HepG2 (cell line): ENCODE results near the gene STPG4. TPM values are rescaled to one million over a fixed set of nuclear protein-coding genes. Genes with fewer than 3 reads are reported as not detected.

Experiments
- CREBL2 ChIP-seq: sonication (generic); formaldehyde crosslinking; IDR thresholded peaks from 2 replicates; pipeline ENCODE4 v1.8.1; 2023; ENCODE audit warnings: missing genetic modification reagents, mild to moderate bottlenecking, borderline replicate concordance
- EHMT2 ChIP-seq: fragments of 200-600 bp; sonication (generic); IDR thresholded peaks from 2 replicates; pipeline ENCODE4 v1.7.0; 2017; ENCODE audit warnings: antibody characterized with exemption, low read depth, low read length, borderline replicate concordance
- GATAD2A ChIP-seq: IDR thresholded peaks from 2 replicates; pipeline ENCODE4 v1.6.1; 2016
- IKZF4 ChIP-seq: sonication (generic); formaldehyde crosslinking; IDR thresholded peaks from 2 replicates; pipeline ENCODE4 v1.5.1; 2020; ENCODE audit warnings: borderline replicate concordance, mild to moderate bottlenecking, low read depth, missing genetic modification reagents; ENCODE audit errors: not compliant biosample characterization
- KAT8 ChIP-seq: IDR thresholded peaks from 2 replicates; pipeline ENCODE4 v1.6.1; 2016; ENCODE audit warnings: missing genetic modification reagents, missing compliant biosample characterization
- LCORL ChIP-seq, 2 experiments: fragments of 450-650 bp in 1 of 2; sonication (generic) in 1 of 2; formaldehyde crosslinking in 1 of 2; IDR thresholded peaks; 2 replicates each; pipeline versions ENCODE4 v1.5.0 to v1.6.1; 2017 to 2020; ENCODE audit warnings: antibody characterized with exemption in 1 of 2, missing genetic modification reagents in 1 of 2
- MAFF ChIP-seq: IDR thresholded peaks from 2 replicates; pipeline ENCODE4 v1.6.1; 2011; ENCODE audit warnings: low read depth, low read length, improper control_type of control experiment
- MTF1 ChIP-seq: sonication (generic); formaldehyde crosslinking; IDR thresholded peaks from 2 replicates; pipeline ENCODE4 v1.5.0; 2020; ENCODE audit warnings: missing genetic modification reagents
- MYPOP ChIP-seq: sonication (generic); formaldehyde crosslinking; IDR thresholded peaks from 2 replicates; pipeline ENCODE4 v1.8.1; 2023; ENCODE audit warnings: mild to moderate bottlenecking, moderate library complexity, missing genetic modification reagents
- PAF1 ChIP-seq: IDR thresholded peaks from 2 replicates; pipeline ENCODE4 v1.6.1; 2016; ENCODE audit warnings: missing genetic modification reagents, missing compliant biosample characterization
- PAWR ChIP-seq: sonication (generic); formaldehyde crosslinking; IDR thresholded peaks from 2 replicates; pipeline ENCODE4 v1.4.0; 2020; ENCODE audit warnings: missing genetic modification reagents, mild to moderate bottlenecking, borderline replicate concordance
- POLR2AphosphoS2 ChIP-seq: IDR thresholded peaks from 2 replicates; pipeline ENCODE4 v1.6.1; 2011; ENCODE audit warnings: low read depth, low read length, improper control_type of control experiment
- REST ChIP-seq, 2 experiments: IDR thresholded peaks; 2 replicates each; pipeline ENCODE4 v1.6.1; 2011 to 2012; ENCODE audit warnings: low read length in 2 of 2, borderline replicate concordance in 1 of 2, low read depth in 1 of 2, mild to moderate bottlenecking in 1 of 2, moderate library complexity in 1 of 2
- TP53 ChIP-seq: sonication (generic); formaldehyde crosslinking; conservative IDR thresholded peaks from 2 replicates; pipeline ENCODE4 v1.4.0; 2020; ENCODE audit warnings: missing genetic modification reagents
- TRIM22 ChIP-seq: fragments of 450-650 bp; IDR thresholded peaks from 2 replicates; pipeline ENCODE4 v1.6.1; 2017
- TRIM24 ChIP-seq: sonication (generic); formaldehyde crosslinking; IDR thresholded peaks from 2 replicates; pipeline ENCODE4 v1.8.0; 2022; ENCODE audit warnings: mild to moderate bottlenecking, missing genetic modification reagents
- ZNF10 ChIP-seq: sonication (generic); formaldehyde crosslinking; IDR thresholded peaks from 2 replicates; pipeline ENCODE4 v1.4.0; 2020; ENCODE audit warnings: mild to moderate bottlenecking, low read depth, missing genetic modification reagents, borderline replicate concordance
- ZNF230 ChIP-seq: sonication (generic); formaldehyde crosslinking; IDR thresholded peaks from 2 replicates; pipeline ENCODE4 v1.4.0; 2020; ENCODE audit warnings: mild to moderate bottlenecking, missing genetic modification reagents
- ZNF264 ChIP-seq: sonication (generic); formaldehyde crosslinking; IDR thresholded peaks from 2 replicates; pipeline ENCODE4 v1.4.0; 2020; ENCODE audit warnings: missing genetic modification reagents
- ZNF280D ChIP-seq: sonication (generic); formaldehyde crosslinking; IDR thresholded peaks from 2 replicates; pipeline ENCODE4 v1.5.1; 2020; ENCODE audit warnings: mild to moderate bottlenecking, missing genetic modification reagents
- ZNF446 ChIP-seq: sonication (generic); formaldehyde crosslinking; IDR thresholded peaks from 2 replicates; pipeline ENCODE4 v1.5.0; 2020; ENCODE audit warnings: mild to moderate bottlenecking, missing genetic modification reagents
- polyA plus RNA-seq, 8 experiments: library from polyadenylated mRNA; depleted of rRNA in 3 of 8; stranded (reverse) in 7 of 8; unstranded in 1 of 8; fragments of >200 nt; fragmentation: Illumina TruSeq in 4 of 8; extraction: Trizol in 4 of 8; gene quantifications; 2 replicates each; pipeline versions ENCODE4 v1.2.1 to v1.2.3, GENCODE V29; 2011 to 2016; ENCODE audit warnings: low read depth in 4 of 8, missing spikeins in 1 of 8, mixed read lengths in 1 of 8; ENCODE audit not compliant: insufficient read depth in 1 of 8
- total RNA-seq, 5 experiments: library from RNA; depleted of rRNA; stranded (reverse); fragments of >200 nt; fragmentation: Illumina TruSeq; extraction: Trizol; gene quantifications; 2 replicates each; pipeline ENCODE4 v1.2.3, GENCODE V29; 2016; ENCODE audit warnings: low read depth in 1 of 5

Gene STPG4
- total and polyA plus RNA-seq, 2 of the 13 experiments (the other 11 are each of a cell fraction or from before 2014, with no cell fraction given), result 0.11 to 0.15 TPM

GRCh38 chr2:47040651-47041050 lies 114.5 kb downstream of the STPG4 start (continued):
- TF ChIP-seq MYPOP (CRISPR knock-in tag) (no peak), EHMT2 (no peak), TP53 (CRISPR knock-in tag) (no peak), TRIM22 (no peak), MTF1 (CRISPR knock-in tag) (no peak), TRIM24 (CRISPR knock-in tag) (no peak), ZNF10 (CRISPR knock-in tag) (no peak), ZNF280D (peak; percentile 67; the same call in 1 of the 2 replicates), ZNF264 (no peak), POLR2AphosphoS2 (no peak), CREBL2 (no peak), IKZF4 (CRISPR knock-in tag) (no peak), GATAD2A (CRISPR knock-in tag) (no peak; the same call in none of the 2 replicates), MAFF (no peak), ZNF230 (no peak), ZNF446 (no peak), PAWR (CRISPR knock-in tag) (no peak), KAT8 (CRISPR knock-in tag) (no peak; the same call in 1 of the 2 replicates), LCORL (IDR thresholded peaks at IDR 0.05) (no peak), LCORL (CRISPR knock-in tag; IDR thresholded peaks at IDR 0.05) (peak; percentile 86), REST (IDR thresholded peaks at IDR 0.05; ENCODE audit: borderline replicate concordance in 1 of 2, low read depth in 1 of 2, low read length in 2 of 2) (no peak), PAF1 (no peak)
